Adipocyte (in vitro differentiated cells): ENCODE results near the gene TCF7L1.
"Not testable (repeated sequence)": the region's sequence is repeated elsewhere in the genome, so short reads cannot be mapped to it uniquely, and the experiment has no call there.

Experiments
- DNase-seq: peaks from one replicate; pipeline ENCODE4 v3.0.0-alpha.2; 2015; ENCODE audit warnings: low read depth
- H3K27me3 ChIP-seq: replicated peaks from 2 replicates; pipeline ENCODE4 v1.7.0; 2013; ENCODE audit warnings: mild to moderate bottlenecking, low read length, moderate library complexity; ENCODE audit not compliant: control insufficient read depth, insufficient read depth
- H3K36me3 ChIP-seq: 2 replicates; pipeline ENCODE4 v1.7.0; 2013; ENCODE audit warnings: low read length, mild to moderate bottlenecking, moderate library complexity; ENCODE audit not compliant: control insufficient read depth, insufficient read depth, severe bottlenecking
- H3K4me1 ChIP-seq: 2 replicates; pipeline ENCODE4 v1.7.0; 2013; ENCODE audit warnings: mild to moderate bottlenecking, low read length, moderate library complexity; ENCODE audit not compliant: control insufficient read depth, insufficient read depth
- H3K4me3 ChIP-seq: 2 replicates; pipeline ENCODE4 v1.7.0; 2013; ENCODE audit warnings: mild to moderate bottlenecking, low read length, moderate library complexity
- H3K9ac ChIP-seq: 2 replicates; pipeline ENCODE4 v1.7.0; 2013; ENCODE audit warnings: mild to moderate bottlenecking, low read length, moderate library complexity
- H3K9me3 ChIP-seq: 2 replicates; pipeline ENCODE4 v1.7.0; 2013; ENCODE audit warnings: mild to moderate bottlenecking, low read length, moderate library complexity; ENCODE audit not compliant: control insufficient read depth

TCF7L1 gene

GRCh38 chr2:85154048-85154753 lies 21.0 kb downstream of the TCF7L1 start:
- no peak overlapping the region for H3K9ac ChIP-seq
- no peaks in the 10 kb centered on the region for H3K27me3 ChIP-seq
- peaks cover 25% of the 10 kb centered on the region for H3K4me1 ChIP-seq
- H3K9me3 ChIP-seq = no peaks in the 10 kb centered on the region
- H3K36me3 ChIP-seq = no peaks in the 10 kb centered on the region
- no peak overlapping the region for H3K4me3 ChIP-seq
- DNase-seq = peak; percentile 56

- not testable (repeated sequence) for H3K9me3 ChIP-seq, H3K36me3 ChIP-seq, H3K9ac ChIP-seq, DNase-seq, H3K27me3 ChIP-seq, H3K4me3 ChIP-seq
- H3K4me1 ChIP-seq = peaks cover 25% of the 10 kb centered on the region
Measured at GRCh38 chr2:85155082-85155481, 21.9 kb downstream of the TCF7L1 start.

- Histone ChIP-seq H3K27me3 (no peaks in the 10 kb centered on the region), H3K4me3 (no peak overlapping the region), H3K36me3 (no peaks in the 10 kb centered on the region), H3K9me3 (no peaks in the 10 kb centered on the region), H3K4me1 (peaks cover 23% of the 10 kb centered on the region), H3K9ac (no peak overlapping the region)
- peak; percentile 64 for DNase-seq
Measured at GRCh38 chr2:85156153-85156552, 23.0 kb downstream of the TCF7L1 start.

- Histone ChIP-seq H3K4me1 (peaks cover 25% of the 10 kb centered on the region), H3K9me3 (no peaks in the 10 kb centered on the region), H3K27me3 (no peaks in the 10 kb centered on the region), H3K4me3 (no peak overlapping the region), H3K9ac (no peak overlapping the region), H3K36me3 (no peaks in the 10 kb centered on the region)
- no peak for DNase-seq
Measured at GRCh38 chr2:85156619-85157018, 23.4 kb downstream of the TCF7L1 start.

- Histone ChIP-seq H3K36me3 (no peaks in the 10 kb centered on the region), H3K9me3 (no peaks in the 10 kb centered on the region), H3K9ac (no peak overlapping the region), H3K4me3 (no peak overlapping the region), H3K27me3 (no peaks in the 10 kb centered on the region), H3K4me1 (peaks cover 32% of the 10 kb centered on the region)
- no peak for DNase-seq
Measured at GRCh38 chr2:85157345-85157744, 24.2 kb downstream of the TCF7L1 start.

GRCh38 chr2:85158559-85159273 lies 25.5 kb downstream of the TCF7L1 start:
- no peak for DNase-seq
- Histone ChIP-seq H3K27me3 (no peaks in the 10 kb centered on the region), H3K36me3 (no peaks in the 10 kb centered on the region), H3K4me1 (peaks cover 46% of the 10 kb centered on the region), H3K9ac (no peak overlapping the region), H3K9me3 (no peaks in the 10 kb centered on the region), H3K4me3 (no peak overlapping the region)

GRCh38 chr2:85159589-85159988 lies 26.4 kb downstream of the TCF7L1 start:
- Histone ChIP-seq H3K27me3 (no peaks in the 10 kb centered on the region), H3K4me3 (no peak overlapping the region), H3K36me3 (no peaks in the 10 kb centered on the region), H3K9ac (no peak overlapping the region), H3K4me1 (peaks cover 53% of the 10 kb centered on the region), H3K9me3 (no peaks in the 10 kb centered on the region)
- no peak for DNase-seq

- Histone ChIP-seq H3K9me3 (no peaks in the 10 kb centered on the region), H3K4me1 (peaks cover 51% of the 10 kb centered on the region)
- no peak for DNase-seq
Measured at GRCh38 chr2:85160966-85161960, 28.1 kb downstream of the TCF7L1 start.

GRCh38 chr2:85162746-85163301 lies 29.6 kb downstream of the TCF7L1 start:
- Histone ChIP-seq H3K4me3 (peak overlapping the region; percentile 58), H3K9ac (peak overlapping the region; percentile 56), H3K27me3 (no peaks in the 10 kb centered on the region), H3K9me3 (no peaks in the 10 kb centered on the region), H3K4me1 (peaks cover 45% of the 10 kb centered on the region), H3K36me3 (no peaks in the 10 kb centered on the region)
- DNase-seq = peak; percentile 46

More at GRCh38 chr2:85160966-85161960, 28.1 kb downstream of the TCF7L1 start:
- no peaks in the 10 kb centered on the region for H3K36me3 ChIP-seq
- no peaks in the 10 kb centered on the region for H3K27me3 ChIP-seq
- no peak overlapping the region for H3K9ac ChIP-seq
- H3K4me3 ChIP-seq = no peak overlapping the region

- no peaks in the 10 kb centered on the region for H3K9me3 ChIP-seq
- no peaks in the 10 kb centered on the region for H3K36me3 ChIP-seq
- H3K4me3 ChIP-seq = peak overlapping the region; percentile 57
- H3K27me3 ChIP-seq = no peaks in the 10 kb centered on the region
- H3K4me1 ChIP-seq = peaks cover 45% of the 10 kb centered on the region
- DNase-seq = no peak
- peak overlapping the region; percentile 47 for H3K9ac ChIP-seq
Measured at GRCh38 chr2:85163675-85164074, 30.5 kb downstream of the TCF7L1 start.
